Measurements from ENCODE around the gene MXD4. TPM values are rescaled to one million over a fixed set of nuclear protein-coding genes. Genes with fewer than 3 reads are reported as not detected.

The MXD4 gene
- 8.7 and 11.7 TPM in 2 replicates for total RNA-seq (2014; rRNA removed; shearing (Covaris generic))

- DNase-seq (ENCODE audit: low read depth in 1 of 2, low spot score in 2 of 2) = no peak
- Histone ChIP-seq H3K4me3 (peak within 1 kb of the TSS; percentile 47), H3K4me1 (replicated peaks) (no peaks in the 10 kb centered on the region; the same call in 1 of the 2 replicates), H3K27ac (peak within 1 kb of the TSS; percentile 59), H3K36me3 (no peaks in the 10 kb centered on the region), H3K9me3 (replicated peaks) (no peaks in the 10 kb centered on the region), H3K27me3 (replicated peaks) (no peaks in the 10 kb centered on the region)
Observed at GRCh38 chr4:2261853-2262144, at the start of gene MXD4. TSS of gene MXD4 (minus strand) at chr4:2262109. CDS start at chr4:2261980, 129 bp downstream.

- Histone ChIP-seq H3K4me3 (no peak overlapping the region), H3K27me3 (replicated peaks) (no peaks in the 10 kb centered on the region)
- no peak for DNase-seq (ENCODE audit: low read depth in 1 of 2, low spot score in 2 of 2)
Observed at GRCh38 chr4:2306773-2307410, 45.0 kb upstream of the MXD4 start.

GRCh38 chr4:2305766-2306501 lies 44.0 kb upstream of the MXD4 start:
- H3K27ac ChIP-seq = no peak overlapping the region
- H3K36me3 ChIP-seq = no peaks in the 10 kb centered on the region
- H3K9me3 ChIP-seq (replicated peaks) = no peaks in the 10 kb centered on the region
- H3K27me3 ChIP-seq (replicated peaks) = no peaks in the 10 kb centered on the region
- H3K4me1 ChIP-seq (replicated peaks) = no peaks in the 10 kb centered on the region
- H3K4me3 ChIP-seq = no peak overlapping the region
- no peak for DNase-seq (ENCODE audit: low read depth in 1 of 2, low spot score in 2 of 2)

More at GRCh38 chr4:2306773-2307410, 45.0 kb upstream of the MXD4 start:
- H3K36me3 ChIP-seq = no peaks in the 10 kb centered on the region
- H3K9me3 ChIP-seq (replicated peaks) = no peaks in the 10 kb centered on the region
- H3K4me1 ChIP-seq (replicated peaks) = no peaks in the 10 kb centered on the region
- H3K27ac ChIP-seq = no peak overlapping the region

- no peaks in the 10 kb centered on the region for H3K27me3 ChIP-seq (replicated peaks)
- no peaks in the 10 kb centered on the region for H3K4me1 ChIP-seq (replicated peaks)
- no peaks in the 10 kb centered on the region for H3K36me3 ChIP-seq
- no peaks in the 10 kb centered on the region for H3K9me3 ChIP-seq (replicated peaks)
- no peak overlapping the region for H3K27ac ChIP-seq
- DNase-seq (ENCODE audit: low read depth in 1 of 2, low spot score in 2 of 2) = no peak
- no peak overlapping the region for H3K4me3 ChIP-seq
Observed at GRCh38 chr4:2304877-2305561, 43.1 kb upstream of the MXD4 start.

- Histone ChIP-seq H3K4me3 (no peak overlapping the region), H3K36me3 (no peaks in the 10 kb centered on the region), H3K27ac (no peak overlapping the region), H3K27me3 (replicated peaks) (no peaks in the 10 kb centered on the region), H3K9me3 (replicated peaks) (no peaks in the 10 kb centered on the region), H3K4me1 (replicated peaks) (no peaks in the 10 kb centered on the region)
- no peak for DNase-seq (ENCODE audit: low read depth in 1 of 2, low spot score in 2 of 2)
Observed at GRCh38 chr4:2304321-2304876, 42.5 kb upstream of the MXD4 start.

GRCh38 chr4:2303686-2304320 lies 41.9 kb upstream of the MXD4 start:
- Histone ChIP-seq H3K4me1 (replicated peaks) (no peaks in the 10 kb centered on the region), H3K27ac (no peak overlapping the region), H3K9me3 (replicated peaks) (no peaks in the 10 kb centered on the region), H3K4me3 (no peak overlapping the region), H3K36me3 (no peaks in the 10 kb centered on the region), H3K27me3 (replicated peaks) (no peaks in the 10 kb centered on the region)
- no peak for DNase-seq (ENCODE audit: low read depth in 1 of 2, low spot score in 2 of 2)

GRCh38 chr4:2303121-2303685 lies 41.3 kb upstream of the MXD4 start:
- H3K36me3 ChIP-seq = no peaks in the 10 kb centered on the region
- H3K27me3 ChIP-seq (replicated peaks) = no peaks in the 10 kb centered on the region
- no peak for DNase-seq (ENCODE audit: low read depth in 1 of 2, low spot score in 2 of 2)
- H3K9me3 ChIP-seq (replicated peaks) = no peaks in the 10 kb centered on the region
- H3K27ac ChIP-seq = no peak overlapping the region
- no peak overlapping the region for H3K4me3 ChIP-seq
- H3K4me1 ChIP-seq (replicated peaks) = no peaks in the 10 kb centered on the region

- H3K27me3 ChIP-seq (replicated peaks) = no peaks in the 10 kb centered on the region
- H3K4me1 ChIP-seq (replicated peaks) = no peaks in the 10 kb centered on the region
- DNase-seq (ENCODE audit: low read depth in 1 of 2, low spot score in 2 of 2) = no peak
- no peaks in the 10 kb centered on the region for H3K36me3 ChIP-seq
- no peaks in the 10 kb centered on the region for H3K9me3 ChIP-seq (replicated peaks)
- no peak overlapping the region for H3K27ac ChIP-seq
- H3K4me3 ChIP-seq = no peak overlapping the region
Observed at GRCh38 chr4:2302387-2303119, 40.6 kb upstream of the MXD4 start.

- H3K27me3 ChIP-seq (replicated peaks) = no peaks in the 10 kb centered on the region
- no peaks in the 10 kb centered on the region for H3K9me3 ChIP-seq (replicated peaks)
- no peak overlapping the region for H3K27ac ChIP-seq
- no peak overlapping the region for H3K4me3 ChIP-seq
- H3K36me3 ChIP-seq = no peaks in the 10 kb centered on the region
- DNase-seq (ENCODE audit: low read depth in 1 of 2, low spot score in 2 of 2) = no peak
- no peaks in the 10 kb centered on the region for H3K4me1 ChIP-seq (replicated peaks)
Observed at GRCh38 chr4:2301806-2302205, 39.9 kb upstream of the MXD4 start.

GRCh38 chr4:2301225-2301642 lies 39.3 kb upstream of the MXD4 start:
- H3K4me1 ChIP-seq (replicated peaks) = no peaks in the 10 kb centered on the region
- H3K9me3 ChIP-seq (replicated peaks) = no peaks in the 10 kb centered on the region
- H3K27me3 ChIP-seq (replicated peaks) = no peaks in the 10 kb centered on the region
- no peaks in the 10 kb centered on the region for H3K36me3 ChIP-seq
- H3K4me3 ChIP-seq = no peak overlapping the region
- no peak for DNase-seq (ENCODE audit: low read depth in 1 of 2, low spot score in 2 of 2)
- no peak overlapping the region for H3K27ac ChIP-seq

- Histone ChIP-seq H3K27ac (no peak overlapping the region), H3K4me1 (replicated peaks) (no peaks in the 10 kb centered on the region), H3K36me3 (no peaks in the 10 kb centered on the region), H3K4me3 (no peak overlapping the region), H3K9me3 (replicated peaks) (no peaks in the 10 kb centered on the region), H3K27me3 (replicated peaks) (no peaks in the 10 kb centered on the region)
- DNase-seq (ENCODE audit: low read depth in 1 of 2, low spot score in 2 of 2) = no peak
Observed at GRCh38 chr4:2300431-2301224, 38.7 kb upstream of the MXD4 start.

GRCh38 chr4:2299794-2300193 lies 37.9 kb upstream of the MXD4 start:
- no peak for DNase-seq (ENCODE audit: low read depth in 1 of 2, low spot score in 2 of 2)
- H3K27me3 ChIP-seq (replicated peaks) = no peaks in the 10 kb centered on the region
- H3K4me3 ChIP-seq = no peak overlapping the region
- H3K27ac ChIP-seq = no peak overlapping the region
- H3K4me1 ChIP-seq (replicated peaks) = no peaks in the 10 kb centered on the region
- no peaks in the 10 kb centered on the region for H3K36me3 ChIP-seq
- no peaks in the 10 kb centered on the region for H3K9me3 ChIP-seq (replicated peaks)
